HG03378 (cell line): ENCODE measurements around the gene TBL3.

Source experiments
- ATAC-seq: cut with Tn5 transposase; IDR thresholded peaks from one replicate; pipeline ENCODE4 v1.9.1; 2021; ENCODE audit warnings: mild to moderate bottlenecking, moderate library complexity; ENCODE audit not compliant: unreplicated experiment

The TBL3 gene

GRCh38 chr16:1981398-1981836, 9.6 kb downstream of the TBL3 start, which contains the start of gene NOXO1:
TSS of gene NOXO1 (minus strand) at chr16:1981469. CDS start at chr16:1981179, 290 bp downstream.
- no peak for ATAC-seq

- ATAC-seq: no peak
These were observed 10.2 kb downstream of the TBL3 start for GRCh38 chr16:1982013-1982433.

- no peak for ATAC-seq
These were observed 11.2 kb downstream of the TBL3 start for GRCh38 chr16:1982991-1983543.

- peak; percentile 48 for ATAC-seq
These were observed 11.9 kb downstream of the TBL3 start, which contains the start of gene GFER for GRCh38 chr16:1983544-1984346. TSS of gene GFER (plus strand) at chr16:1984193. CDS start at chr16:1984219, 26 bp downstream.

GRCh38 chr16:1984347-1985225, 12.7 kb downstream of the TBL3 start:
- ATAC-seq: no peak

GRCh38 chr16:1985466-1986150, 13.8 kb downstream of the TBL3 start:
- ATAC-seq: no peak

GRCh38 chr16:1987198-1987597, 15.3 kb downstream of the TBL3 start:
- no peak for ATAC-seq

- ATAC-seq: no peak
These were observed 17.6 kb downstream of the TBL3 start, which contains the start of gene SYNGR3 for GRCh38 chr16:1989209-1990100. TSS of gene SYNGR3 (plus strand) at chr16:1989970. CDS start at chr16:1990103, 133 bp downstream.

GRCh38 chr16:1990101-1990350, 18.2 kb downstream of the TBL3 start:
- ATAC-seq: no peak

- peak; percentile 3 for ATAC-seq
These were observed 18.7 kb downstream of the TBL3 start for GRCh38 chr16:1990351-1991134.

GRCh38 chr16:1991135-1991551, 19.3 kb downstream of the TBL3 start:
- ATAC-seq: peak; percentile 43

- no peak for ATAC-seq
These were observed 19.7 kb downstream of the TBL3 start for GRCh38 chr16:1991588-1991947.

- no peak for ATAC-seq
These were observed 20.3 kb downstream of the TBL3 start for GRCh38 chr16:1991948-1992703.

- no peak for ATAC-seq
These were observed 21.0 kb downstream of the TBL3 start for GRCh38 chr16:1992704-1993317.

- ATAC-seq: no peak
These were observed 21.9 kb downstream of the TBL3 start for GRCh38 chr16:1993731-1994131.

- no peak for ATAC-seq
These were observed 25.9 kb downstream of the TBL3 start for GRCh38 chr16:1997494-1998359.

- ATAC-seq: no peak
These were observed 26.5 kb downstream of the TBL3 start for GRCh38 chr16:1998360-1998835.
